Lower leg skin (tissue), 4 donors: ENCODE results near the gene EYA2. TPM values are rescaled to one million over a fixed set of nuclear protein-coding genes. Genes with fewer than 3 reads are reported as not detected.

Experiments used
- DNase-seq, 2 donors: peaks; one replicate each; pipeline ENCODE4 v3.0.0-alpha.2; 2019; ENCODE audit warnings: low spot score in 2 of 2
- H3K4me3 ChIP-seq: fragments of 200-600 bp; sonication (generic); 2 replicates; pipeline ENCODE4 v1.5.1; 2017; ENCODE audit warnings: mild to moderate bottlenecking, low read depth; ENCODE audit not compliant: poor library complexity, severe bottlenecking
- CTCF ChIP-seq, 3 donors: fragments of 450-650 bp; IDR thresholded peaks; one replicate each; pipeline ENCODE4 v1.5.1; 2016; ENCODE audit warnings: antibody characterized with exemption in 3 of 3, mild to moderate bottlenecking in 3 of 3, moderate library complexity in 2 of 3
- POLR2A ChIP-seq, 2 donors: fragments of 450-650 bp; IDR thresholded peaks; one replicate each; pipeline ENCODE4 v1.6.1; 2016 to 2017; ENCODE audit warnings: antibody characterized with exemption in 2 of 2, mild to moderate bottlenecking in 1 of 2, moderate library complexity in 1 of 2
- WGBS, 2 donors: methylation state at CpG; one replicate each; pipeline ENCODE4 v1.1.5; 2018; 5-methylcytosine and 5-hydroxymethylcytosine counted together
- intact Hi-C: fragments of 100-400 bp; cut with DNase I; formaldehyde crosslinking; loops from one replicate; pipeline ENCODE4 v1.15.0; 2023; ENCODE audit warnings: low total_unique reads
- total RNA-seq, 4 donors: library from RNA; depleted of rRNA; stranded (reverse); fragments of >200 nt; gene quantifications; one replicate each; pipeline ENCODE4 v1.1.0, GENCODE V29; 2016

EYA2 gene
- total RNA-seq, 4 donors from 2014 or later = 0.63 to 6.1 (median 3.3) TPM

DNA sequence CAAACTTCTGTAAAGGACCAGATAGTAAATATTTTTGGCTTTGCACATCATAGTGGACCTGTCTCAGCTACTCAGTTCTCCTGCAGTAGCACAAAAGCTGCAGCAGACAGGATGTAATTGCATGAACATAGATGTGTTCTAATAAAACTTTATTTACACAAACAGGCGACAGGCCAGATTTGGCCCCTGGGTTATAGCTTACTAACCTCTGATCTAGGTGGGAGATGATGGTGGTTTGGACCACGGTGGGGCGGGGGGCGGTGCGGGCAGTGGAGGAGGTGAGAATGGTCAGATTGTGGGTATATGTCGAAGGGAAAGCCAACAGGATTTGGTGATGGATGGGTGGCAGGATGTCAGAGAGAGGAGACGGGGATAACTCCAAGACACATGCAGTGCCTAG lies 265.6 kb downstream of the EYA2 start:
- 90 to 92% methylated on average over 7 of the region's 7 CpGs for WGBS, 2 donors
- intact Hi-C loops = no loop called here
- no peak for DNase-seq
- no peak overlapping the region for H3K4me3 ChIP-seq
- TF ChIP-seq CTCF (IDR thresholded peaks at IDR 0.05) (no peak), POLR2A (IDR thresholded peaks at IDR 0.05) (no peak)

GRCh38 chr20:47160992-47161391 lies 266.3 kb downstream of the EYA2 start:
- H3K4me3 ChIP-seq = no peak overlapping the region
- intact Hi-C loops = no loop called here
- DNase-seq = no peak
- TF ChIP-seq CTCF (IDR thresholded peaks at IDR 0.05) (no peak), POLR2A (IDR thresholded peaks at IDR 0.05) (no peak)
- 90 to 93% methylated on average over 11 of the region's 14 CpGs for WGBS, 2 donors

DNA sequence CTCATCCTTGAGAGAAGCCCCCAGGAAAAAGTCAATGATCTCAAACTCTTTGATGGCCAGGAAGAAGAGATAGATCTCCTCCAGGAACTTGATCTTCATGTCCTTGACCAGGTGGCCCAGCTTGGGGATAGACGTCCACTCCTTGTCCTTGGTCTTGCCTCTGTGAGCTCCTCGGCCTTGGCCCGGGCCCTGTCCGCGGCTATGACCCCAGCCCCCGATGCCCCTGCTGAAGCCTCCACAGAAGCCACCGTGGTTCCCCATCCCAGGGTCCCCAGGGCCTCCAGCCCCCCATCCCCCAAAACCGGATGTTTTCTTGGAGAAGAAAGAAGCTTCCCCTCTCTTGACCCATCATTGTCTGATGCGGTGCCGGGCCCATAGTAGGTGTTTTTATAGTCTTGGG lies 266.8 kb downstream of the EYA2 start:
- TF ChIP-seq CTCF (IDR thresholded peaks at IDR 0.05) (no peak), POLR2A (IDR thresholded peaks at IDR 0.05) (no peak)
- intact Hi-C loops = no loop called here
- H3K4me3 ChIP-seq = no peak overlapping the region
- DNase-seq = no peak
- WGBS, 2 donors = 92 to 99% methylated on average over 10 of the region's 10 CpGs

DNA sequence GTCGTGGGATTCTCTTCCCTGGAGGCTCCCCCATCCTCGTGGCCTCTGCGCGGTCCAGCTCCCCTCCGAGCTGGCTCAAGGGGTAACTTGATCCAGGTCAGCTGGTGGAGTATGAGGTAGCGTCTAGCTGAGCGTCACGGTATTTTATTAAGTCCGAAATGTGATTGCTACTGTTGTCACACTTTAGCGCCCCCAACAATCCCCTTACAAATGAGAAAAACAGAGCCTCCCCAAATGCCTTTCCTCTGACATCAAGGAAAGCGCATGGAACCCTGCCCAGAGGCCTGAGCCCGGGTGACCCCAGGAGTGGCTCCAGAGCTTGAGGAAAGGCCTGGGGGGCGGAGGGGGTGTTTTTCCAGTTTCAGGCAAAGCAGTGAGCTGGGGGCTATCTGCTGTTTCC lies 269.5 kb downstream of the EYA2 start:
- H3K4me3 ChIP-seq = no peak overlapping the region
- DNase-seq = no peak
- WGBS, 2 donors = 77 to 90% methylated on average over 13 of the region's 13 CpGs
- TF ChIP-seq POLR2A (IDR thresholded peaks at IDR 0.05) (no peak), CTCF (IDR thresholded peaks at IDR 0.05) (no peak)
- intact Hi-C loops = no loop called here

- no peak for TF ChIP-seq POLR2A (IDR thresholded peaks at IDR 0.05)
- WGBS, 2 donors = 84 to 91% methylated on average over 4 of the region's 4 CpGs
- intact Hi-C loops = no loop called here
- no peak for DNase-seq
- H3K4me3 ChIP-seq = no peak overlapping the region
These were observed 270.8 kb downstream of the EYA2 start for GRCh38 chr20:47165376-47165865.

DNA sequence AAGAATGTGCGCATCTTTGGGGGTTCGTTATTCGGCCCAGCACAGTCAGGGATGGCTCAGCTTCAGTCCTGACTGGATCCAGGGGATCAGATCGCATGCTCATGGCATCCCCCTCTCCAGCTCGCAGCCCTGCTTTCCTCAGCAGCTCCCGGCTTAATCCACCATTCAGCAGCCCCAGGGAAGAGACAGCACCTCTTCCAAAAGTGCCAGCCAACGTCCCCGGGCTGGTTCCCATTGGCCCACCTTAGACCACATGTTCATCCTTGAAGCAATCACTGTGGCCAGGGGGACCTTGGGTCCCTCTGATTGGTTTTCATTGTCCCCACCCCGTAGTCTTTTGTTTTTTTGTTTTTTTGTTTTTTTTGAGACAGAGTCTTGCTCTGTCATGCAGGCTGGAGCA lies 273.2 kb downstream of the EYA2 start:
- no peak overlapping the region for H3K4me3 ChIP-seq
- DNase-seq = no peak
- 85 to 89% methylated on average over 9 of the region's 9 CpGs for WGBS, 2 donors
- intact Hi-C loops = no loop called here
- no peak for TF ChIP-seq CTCF (IDR thresholded peaks at IDR 0.05)
- no peak for TF ChIP-seq POLR2A (IDR thresholded peaks at IDR 0.05)
